Sigmoid colon (tissue), 4 donors: ENCODE data around the gene TBC1D26.
"Not testable (repeated sequence)": the region's sequence is repeated elsewhere in the genome, so short reads cannot be mapped to it uniquely, and the experiment has no call there.

Experiments used
- EP300 ChIP-seq, 4 donors: sonication (generic); formaldehyde crosslinking; IDR thresholded peaks; one replicate each; pipeline ENCODE4 v1.6.1; 2017; ENCODE audit warnings: antibody characterized with exemption in 4 of 4
- POLR2A ChIP-seq, 2 donors: fragments of 450-650 bp; IDR thresholded peaks; one replicate each; pipeline ENCODE4 v1.6.1; 2016; ENCODE audit warnings: antibody characterized with exemption in 2 of 2, mild to moderate bottlenecking in 2 of 2, moderate library complexity in 2 of 2

- TF ChIP-seq POLR2A, EP300 (IDR thresholded peaks at IDR 0.05): not testable (repeated sequence)
Observed at GRCh38 chr17:15687494-15687893, 44.6 kb upstream of the TBC1D26 start.
